HG02938 (cell line): Measurements from ENCODE around the gene MAP7D2.
"Not testable (repeated sequence)": the region's sequence is repeated elsewhere in the genome, so short reads cannot be mapped to it uniquely, and the experiment has no call there.

Experiments
- ATAC-seq: cut with Tn5 transposase; IDR thresholded peaks from one replicate; pipeline ENCODE4 v1.9.1; 2021; ENCODE audit warnings: mild to moderate bottlenecking, moderate library complexity; ENCODE audit not compliant: unreplicated experiment

The MAP7D2 gene

DNA sequence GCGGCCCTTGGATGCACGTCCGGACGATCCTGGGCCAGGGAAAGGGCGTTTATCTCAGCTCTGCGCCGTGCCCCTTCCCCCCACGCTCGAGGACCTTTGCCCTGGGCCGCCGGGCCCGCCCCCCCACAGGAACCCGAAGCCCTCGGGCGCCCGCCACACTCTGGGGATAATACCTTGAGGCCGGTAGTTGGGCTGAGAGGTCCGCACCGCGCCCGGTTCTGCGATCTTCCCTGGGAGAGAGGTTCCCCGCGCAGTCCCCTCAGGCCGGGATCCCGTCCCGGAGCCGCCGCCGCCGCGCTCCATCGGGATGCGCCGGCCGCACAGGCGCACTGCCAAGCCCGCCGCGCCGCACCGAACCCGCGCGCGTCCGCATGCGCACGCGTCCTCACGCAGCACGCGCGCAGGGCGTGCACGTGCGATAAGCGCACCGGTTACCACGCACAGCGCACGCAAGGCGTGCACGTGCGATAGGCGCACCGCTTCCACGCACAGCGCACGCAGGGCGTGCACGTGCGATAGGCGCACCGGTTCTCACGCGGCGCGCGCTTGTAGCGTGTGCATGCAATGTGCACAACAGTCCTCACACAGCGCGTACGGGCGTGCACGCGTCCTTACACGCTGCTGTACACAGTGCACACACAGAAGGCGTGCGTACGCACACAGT lies at the start of gene MAP7D2:
MAP7D2 (minus strand) TSS at position 331 of the 664 bp plus-strand sequence; CDS start at position 303, 28 bp downstream.
- no peak for ATAC-seq

GRCh38 chrX:20162516-20162915 lies 45.8 kb upstream of the MAP7D2 start:
- ATAC-seq = not testable (repeated sequence)

GRCh38 chrX:20159797-20160385 lies 43.2 kb upstream of the MAP7D2 start:
- ATAC-seq = no peak

GRCh38 chrX:20151689-20152088 lies 35.0 kb upstream of the MAP7D2 start:
- ATAC-seq = no peak

DNA sequence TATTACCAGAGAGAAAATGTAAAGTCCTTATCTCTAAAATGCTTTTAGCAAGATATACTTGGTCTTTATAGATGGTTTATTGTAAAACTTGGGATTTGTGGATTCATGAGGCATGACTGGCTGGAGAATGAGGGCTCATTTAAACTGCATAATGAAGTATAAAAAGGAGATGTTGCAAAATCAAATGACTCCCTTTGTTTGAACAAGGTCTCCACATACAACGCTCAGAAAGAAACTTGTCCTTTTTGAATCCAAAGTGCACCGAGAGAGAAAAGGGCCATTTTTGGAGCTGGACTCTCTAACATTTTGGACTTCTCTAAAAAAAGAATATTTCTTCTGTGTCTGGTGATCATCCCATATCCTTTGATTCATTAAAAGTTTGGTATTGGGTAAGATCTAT lies 32.6 kb upstream of the MAP7D2 start:
- no peak for ATAC-seq

GRCh38 chrX:20147561-20147960 lies 30.9 kb upstream of the MAP7D2 start:
- no peak for ATAC-seq

DNA sequence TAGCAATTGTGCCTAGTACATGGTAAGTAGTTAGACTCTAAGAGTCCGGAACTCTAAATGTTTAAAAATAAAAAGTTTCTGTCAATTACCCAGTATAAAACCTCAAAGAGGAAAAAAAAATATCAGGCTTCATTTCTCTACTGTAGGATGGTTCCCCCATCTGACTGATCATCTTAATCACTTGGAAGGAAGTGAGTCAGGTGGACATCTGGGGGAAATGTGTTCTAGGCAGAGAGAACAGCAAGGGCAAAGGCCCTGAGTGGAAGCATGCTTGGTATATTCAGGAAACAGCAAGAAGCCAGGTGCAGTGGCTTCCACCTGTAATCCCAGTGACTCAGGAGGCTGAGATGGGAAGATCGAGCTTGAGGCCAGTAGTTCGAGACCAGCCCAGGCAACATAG lies 27.8 kb upstream of the MAP7D2 start:
- no peak for ATAC-seq

GRCh38 chrX:20143561-20143960 lies 26.9 kb upstream of the MAP7D2 start:
- ATAC-seq = no peak

DNA sequence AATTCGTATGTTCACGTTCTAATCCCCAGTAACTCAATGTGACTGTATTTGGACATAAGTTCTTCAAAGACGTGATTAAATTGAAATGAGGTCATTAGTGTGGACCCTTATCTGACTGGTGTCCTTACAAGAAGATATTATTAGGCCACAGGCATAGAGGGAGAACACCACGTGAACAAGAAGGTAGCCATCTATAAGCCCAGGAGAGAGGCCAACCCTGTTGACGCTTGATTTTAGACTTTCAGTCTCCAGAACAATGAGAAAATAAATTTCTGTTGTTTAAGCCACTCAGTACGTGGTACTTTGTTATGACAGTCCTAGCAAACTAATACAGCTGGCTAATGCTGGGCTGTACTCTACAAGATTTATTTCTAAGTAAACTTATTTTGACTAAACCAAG lies 26.4 kb upstream of the MAP7D2 start:
- no peak for ATAC-seq

GRCh38 chrX:20141281-20142220 lies 24.8 kb upstream of the MAP7D2 start, which contains the start of gene EIF1AX:
Gene EIF1AX, minus strand, starts transcription at chrX:20141838. Its CDS starts 198 bp downstream, at chrX:20141640.
- ATAC-seq = peak; percentile 98

GRCh38 chrX:20140420-20140819 lies 23.7 kb upstream of the MAP7D2 start:
- no peak for ATAC-seq

DNA sequence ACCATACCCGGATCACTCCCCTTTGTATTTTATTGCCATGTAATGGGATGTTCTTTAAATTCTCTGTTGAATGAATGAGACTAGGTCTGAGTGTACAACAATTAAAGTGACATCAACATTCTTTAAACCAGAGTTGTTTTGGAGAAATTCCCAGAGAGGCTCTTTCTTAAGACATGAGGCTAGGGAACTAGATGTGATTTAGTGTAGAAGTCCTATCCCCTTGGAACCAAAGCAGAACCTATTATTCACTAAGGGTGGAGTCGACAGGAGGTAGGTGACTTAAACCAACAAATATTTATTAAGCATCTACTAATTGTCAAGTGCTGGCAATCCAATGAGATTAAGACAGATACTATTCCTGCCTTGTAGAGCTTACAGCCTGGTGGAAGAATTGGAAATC lies 23.3 kb upstream of the MAP7D2 start:
- ATAC-seq = no peak

DNA sequence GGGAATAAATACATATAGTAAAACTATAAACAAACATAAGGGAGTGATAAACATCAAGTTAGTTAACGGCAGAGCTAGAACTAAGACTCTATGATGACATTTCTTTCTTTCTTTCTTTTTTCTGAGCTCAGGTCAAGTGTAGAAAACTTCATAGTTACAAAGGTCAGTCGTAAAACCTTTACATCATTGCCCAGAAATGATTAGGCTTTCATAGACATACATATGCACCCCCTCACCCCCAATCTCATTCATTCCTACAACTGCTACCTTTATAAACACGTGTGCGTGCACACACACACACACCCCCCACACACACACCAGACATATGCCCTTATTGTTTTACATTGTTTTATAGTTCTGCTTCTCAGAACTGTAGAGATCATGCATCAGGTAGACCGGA lies 19.2 kb upstream of the MAP7D2 start:
- no peak for ATAC-seq

DNA sequence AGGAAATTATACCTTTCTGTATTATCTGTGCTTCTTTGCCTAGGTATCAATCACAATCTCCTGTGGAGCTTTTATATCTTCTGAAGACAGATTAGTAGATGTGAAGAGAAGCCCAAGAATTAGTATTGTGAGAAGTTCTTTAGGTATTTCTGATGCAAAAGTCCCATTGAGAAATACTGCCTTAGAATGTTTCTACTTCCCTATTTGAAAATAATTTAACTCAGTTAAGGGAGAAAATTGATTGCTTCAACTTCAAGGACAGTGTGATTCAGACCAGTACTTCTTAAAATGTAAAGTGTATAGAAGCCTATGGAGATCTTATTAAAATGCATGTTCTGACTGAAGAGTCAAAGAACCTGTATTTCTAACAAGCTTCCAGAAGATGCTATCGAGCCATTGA lies 16.0 kb upstream of the MAP7D2 start:
- ATAC-seq = no peak

DNA sequence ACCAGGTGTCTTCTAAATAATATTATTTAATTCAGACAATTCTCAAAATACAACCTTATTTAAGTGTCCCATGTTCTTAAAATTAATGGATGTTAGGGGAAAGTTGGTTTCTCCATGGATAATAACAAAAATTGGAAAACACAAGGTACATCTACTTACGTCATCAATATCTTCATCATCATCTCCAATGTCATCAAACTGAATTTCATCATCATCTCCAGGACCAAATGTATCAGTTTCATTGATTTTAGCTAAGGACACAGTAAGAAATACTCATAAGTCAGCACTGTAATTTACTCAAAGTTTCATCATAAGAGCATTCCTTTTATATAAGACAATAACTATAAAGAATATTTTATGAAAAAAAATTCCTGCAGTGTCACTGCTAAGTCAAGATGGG lies 13.7 kb upstream of the MAP7D2 start:
- no peak for ATAC-seq

DNA sequence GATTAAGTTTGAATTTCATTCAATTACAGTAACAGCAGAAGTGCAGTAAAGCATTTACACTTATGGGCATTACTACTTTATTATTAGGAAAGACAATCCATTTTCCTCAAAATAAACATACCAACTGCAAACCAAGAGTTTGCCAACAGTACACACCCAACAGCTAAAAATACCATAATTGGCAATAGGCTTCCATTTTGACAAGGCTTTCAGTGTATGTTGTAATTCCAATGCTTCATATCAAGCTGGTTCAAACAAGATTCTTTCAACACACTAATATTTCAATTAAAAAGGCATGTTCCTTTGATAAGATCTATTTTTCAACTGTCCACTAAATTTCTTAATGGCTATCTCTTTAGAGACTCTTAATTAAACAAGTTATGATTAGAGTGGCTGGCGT lies 12.8 kb upstream of the MAP7D2 start:
- no peak for ATAC-seq

GRCh38 chrX:20128670-20129069 lies 12.0 kb upstream of the MAP7D2 start:
- no peak for ATAC-seq

DNA sequence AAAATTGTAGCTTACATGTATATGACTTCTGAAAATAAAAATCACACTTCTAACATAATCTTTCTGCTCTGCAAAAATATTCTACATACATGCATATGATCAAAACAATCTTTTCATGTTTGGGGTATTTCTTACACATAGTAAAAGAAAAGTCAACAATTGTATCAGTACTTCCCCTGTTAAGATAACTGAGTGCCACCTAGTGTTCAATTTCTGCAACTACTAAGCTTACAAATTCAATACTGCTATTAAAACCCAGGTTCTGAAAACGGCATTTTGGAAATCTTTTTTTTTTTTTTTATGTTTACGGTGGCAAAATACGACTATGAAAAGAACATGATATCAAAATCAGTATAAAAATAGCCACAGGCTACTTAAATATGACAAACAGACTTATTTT lies 10.7 kb upstream of the MAP7D2 start:
- ATAC-seq = not testable (repeated sequence)

- ATAC-seq = not testable (repeated sequence)
Observed at GRCh38 chrX:20126833-20127232, 10.1 kb upstream of the MAP7D2 start.

DNA sequence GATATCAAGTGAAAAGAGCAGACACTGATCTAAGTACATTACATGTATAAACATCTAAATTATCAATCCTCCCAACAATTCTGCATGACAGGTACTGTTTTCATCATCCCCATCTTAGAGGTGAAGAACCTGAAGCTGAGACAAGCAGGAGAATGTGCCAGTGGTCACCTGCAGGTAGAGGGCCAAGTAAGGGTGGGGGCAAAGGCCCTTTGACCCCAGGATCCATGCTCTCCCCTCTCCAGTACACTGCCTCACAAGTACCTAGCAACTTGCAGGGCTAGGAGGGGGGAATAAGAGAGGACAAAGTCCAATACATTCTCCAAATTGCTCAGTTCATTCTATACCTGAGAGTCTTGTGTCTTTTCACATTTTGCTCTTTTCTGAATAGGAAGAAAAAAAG lies 8.3 kb upstream of the MAP7D2 start:
- no peak for ATAC-seq

DNA sequence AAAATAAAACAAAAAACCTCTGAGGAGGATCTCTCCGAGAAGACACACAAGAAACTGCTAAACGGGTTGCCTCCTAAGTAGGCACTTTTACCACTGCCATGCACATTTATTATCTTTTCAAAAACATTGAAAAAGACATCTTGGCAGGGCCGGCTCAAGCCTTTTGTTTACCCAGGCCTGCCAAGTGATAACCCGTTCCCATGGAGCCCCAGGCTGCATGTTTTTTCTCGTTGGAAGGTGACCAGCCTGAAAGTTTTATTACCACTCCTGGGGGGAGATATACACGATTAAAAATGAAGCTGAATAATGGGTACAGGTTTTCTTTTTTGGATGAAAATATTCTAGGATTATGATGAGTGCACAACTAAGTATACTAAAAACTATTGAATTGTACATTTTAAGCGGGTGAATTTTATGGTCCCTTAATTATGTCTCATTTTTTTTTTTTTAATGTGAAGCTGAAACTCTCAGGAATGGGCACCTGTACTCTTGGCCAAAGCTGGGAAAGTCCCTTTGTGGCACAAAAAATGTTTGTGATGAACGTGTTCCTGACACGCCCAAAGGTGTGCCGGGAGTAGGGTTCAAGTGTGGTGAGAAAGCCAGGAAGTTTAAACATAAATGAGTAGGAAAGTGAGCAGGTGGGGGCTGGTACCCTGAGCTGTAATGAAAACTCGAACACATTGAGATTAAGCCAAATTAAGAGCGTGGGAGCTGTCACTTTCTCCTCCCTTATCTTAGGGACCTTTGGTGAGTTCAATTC lies 1.5 kb upstream of the MAP7D2 start:
- ATAC-seq = no peak
